ENCODE data around the gene CHAF1B.

CHAF1B gene

GRCh38 chr21:36349315-36349714 lies 35.9 kb upstream of the CHAF1B start:
- no peak overlapping the region for H3K4me3 ChIP-seq (ENCODE audit: low read length)
- no peak for DNase-seq (ENCODE audit: low read depth)
- no peak for TF ChIP-seq CTCF (IDR thresholded peaks at IDR 0.05; ENCODE audit: insufficient read depth, low read depth, low read length, missing control alignments)

DNA sequence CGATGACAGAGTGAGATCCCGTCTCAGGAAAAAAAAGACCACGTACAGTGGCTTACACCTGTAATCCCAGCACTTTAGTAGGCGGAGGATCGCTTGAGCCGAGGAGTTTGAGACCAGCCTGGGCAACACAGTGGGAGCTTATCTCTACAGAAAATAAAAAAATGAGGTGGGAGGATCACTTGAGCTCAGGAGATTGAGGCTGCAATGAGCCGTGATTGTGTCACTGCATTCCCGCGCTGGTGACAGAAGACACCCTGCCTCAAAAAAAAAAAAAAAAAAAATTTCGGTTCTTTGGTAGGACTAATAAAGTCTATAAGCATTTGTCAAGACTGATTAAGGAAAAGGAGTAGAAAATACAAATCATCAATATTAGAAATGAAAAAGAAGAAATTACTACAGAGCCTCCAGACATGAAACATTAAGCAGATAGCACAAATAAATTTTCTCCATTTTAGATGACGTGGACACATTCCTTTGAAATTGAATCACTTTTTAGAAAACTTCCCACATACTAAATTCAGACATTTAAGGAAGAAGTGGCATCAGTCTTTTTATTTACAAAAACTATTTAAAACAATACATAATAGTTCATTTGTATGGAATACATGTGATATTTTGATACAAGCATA lies 34.8 kb upstream of the CHAF1B start:
- no peak for TF ChIP-seq CTCF (IDR thresholded peaks at IDR 0.05; ENCODE audit: insufficient read depth, low read depth, low read length, missing control alignments)
- no peak for DNase-seq (ENCODE audit: low read depth)
- no peak overlapping the region for H3K4me3 ChIP-seq (ENCODE audit: low read length)

GRCh38 chr21:36354918-36355680 lies 30.1 kb upstream of the CHAF1B start:
- TF ChIP-seq CTCF (IDR thresholded peaks at IDR 0.05; ENCODE audit: insufficient read depth, low read depth, low read length, missing control alignments), result no peak
- no peak for DNase-seq (ENCODE audit: low read depth)
- H3K4me3 ChIP-seq (ENCODE audit: low read length), result no peak overlapping the region

- no peak for TF ChIP-seq CTCF (IDR thresholded peaks at IDR 0.05; ENCODE audit: insufficient read depth, low read depth, low read length, missing control alignments)
- no peak for DNase-seq (ENCODE audit: low read depth)
- no peak overlapping the region for H3K4me3 ChIP-seq (ENCODE audit: low read length)
These were observed 29.3 kb upstream of the CHAF1B start for GRCh38 chr21:36355868-36356267.

DNA sequence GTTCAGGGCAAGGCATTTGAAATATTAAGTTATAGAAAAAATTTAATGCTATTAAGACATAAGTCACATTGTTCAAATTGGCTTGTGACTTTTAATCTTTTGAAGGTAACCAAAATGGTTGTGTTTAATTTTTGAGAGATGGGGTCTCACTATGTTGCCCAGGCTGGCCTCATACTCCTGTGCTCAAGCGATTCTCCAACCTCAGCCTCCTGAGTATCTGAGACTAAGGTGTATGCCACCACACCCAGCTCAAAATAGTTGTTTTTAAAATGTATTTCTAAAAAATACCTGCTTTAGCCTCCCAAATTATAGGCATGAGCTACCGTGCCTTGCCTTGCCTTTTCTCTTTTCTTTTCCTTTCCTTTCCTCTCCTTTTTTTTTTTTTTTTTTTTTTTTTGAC lies 26.0 kb upstream of the CHAF1B start:
- no peak for DNase-seq (ENCODE audit: low read depth)
- no peak overlapping the region for H3K4me3 ChIP-seq (ENCODE audit: low read length)
- no peak for TF ChIP-seq CTCF (IDR thresholded peaks at IDR 0.05; ENCODE audit: insufficient read depth, low read depth, low read length, missing control alignments)

- no peak for TF ChIP-seq CTCF (IDR thresholded peaks at IDR 0.05; ENCODE audit: insufficient read depth, low read depth, low read length, missing control alignments)
- DNase-seq (ENCODE audit: low read depth), result no peak
These were observed 16.0 kb upstream of the CHAF1B start for GRCh38 chr21:36369064-36369685.

More at GRCh38 chr21:36369064-36369685, 16.0 kb upstream of the CHAF1B start:
- H3K4me3 ChIP-seq (ENCODE audit: low read length), result no peak overlapping the region
